ENCODE measurements around the gene ABCB9. TPM values are rescaled to one million over a fixed set of nuclear protein-coding genes. Genes with fewer than 3 reads are reported as not detected.

Gene ABCB9
- total RNA-seq, 1 experiment from 2014 or later: 4.6 TPM

DNA sequence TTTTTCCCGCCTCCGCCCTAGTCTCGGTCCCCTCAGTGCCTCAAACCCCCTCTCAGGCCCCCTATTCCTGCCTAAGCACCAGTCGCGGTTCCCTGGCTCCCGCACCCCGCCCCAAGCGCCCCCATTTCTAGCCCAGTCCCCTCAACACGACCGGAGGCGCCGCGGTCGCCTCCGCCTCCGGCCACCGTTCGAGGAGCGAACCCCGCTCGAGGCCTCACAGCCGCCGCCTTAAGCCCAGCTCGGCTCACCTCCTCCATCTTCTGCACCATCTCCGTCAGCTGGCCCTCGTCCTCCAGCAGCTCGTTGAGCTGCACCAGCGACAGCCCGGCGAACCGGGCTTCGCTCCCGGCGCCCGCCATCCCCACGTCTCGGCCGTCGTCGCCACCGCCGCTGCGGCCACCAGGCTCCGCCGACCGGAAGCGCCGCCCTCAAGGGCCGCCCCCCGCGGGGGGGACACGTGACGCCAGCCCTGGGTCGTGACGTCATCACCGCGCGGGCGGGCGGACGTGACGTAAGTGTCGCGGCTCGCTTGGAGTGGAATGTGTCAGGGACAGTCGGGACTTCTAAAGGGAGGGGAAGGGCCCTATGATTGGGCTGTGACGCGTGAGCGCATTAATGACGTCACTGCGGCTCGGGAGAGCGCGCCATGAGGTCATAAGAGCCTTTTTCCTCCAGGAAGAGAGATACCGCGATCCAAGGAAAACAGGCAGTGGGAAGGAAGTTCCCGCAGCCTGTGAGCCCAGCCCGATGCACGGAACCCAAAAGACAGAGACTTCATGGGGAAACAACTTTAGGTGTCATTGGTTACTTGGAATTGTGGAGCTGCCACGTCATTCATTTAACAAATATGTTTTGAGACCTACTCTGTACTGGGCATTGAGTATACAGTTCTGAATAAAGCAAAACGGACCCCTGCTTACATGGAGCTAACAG is 70.3 kb downstream of the ABCB9 start, which contains the start of gene VPS37B:
Gene VPS37B, minus strand, starts transcription at position 421 of the 933 bp plus-strand sequence. Its CDS starts 62 bp downstream, at position 359.
- Mint-ChIP-seq H3K27ac (peak within 1 kb of the TSS in 2 of 3 experiments; percentile 36 to 41; a peak in 2 of 7 replicates), H3K4me1 (peaks cover 41 to 43% of the 10 kb centered on the region in 2 experiments), H3K27me3 (ENCODE audit: low read depth) (peaks cover 78% of the 10 kb centered on the region), H3K9me3 (peaks cover 0 to 6% of the 10 kb centered on the region in 2 experiments; a peak in 3 of 5 replicates), H3K4me3 (peak within 1 kb of the TSS; percentile 73 to 91), H3K36me3 (ENCODE audit: insufficient read depth in 1 of 3, low read depth in 3 of 3) (peaks cover 0 to 5% (median 0%) of the 10 kb centered on the region in 3 experiments; a peak in 2 of 7 replicates)
- Histone ChIP-seq H3K79me1 (ENCODE audit: insufficient read depth, low read depth, low read length, poor library complexity, severe bottlenecking) (no peaks in the 10 kb centered on the region), H3K4me1 (ENCODE audit: insufficient read depth, low read length) (0 out of 2 replicates have a peak, but pooled peaks cover 3% of the 10 kb centered on the region), H3K4me2 (ENCODE audit: insufficient read depth, insufficient read length, low read length) (peak within 1 kb of the TSS; percentile 81), H2BK12ac (ENCODE audit: insufficient read length, low read depth, low read length) (no peak within 1 kb of the TSS), H3K14ac (ENCODE audit: insufficient read depth, low read length) (peak within 1 kb of the TSS; percentile 97), H3K9ac (ENCODE audit: extremely low read depth, insufficient read length, low read length) (peak within 1 kb of the TSS; percentile 80), H3K9me3 (ENCODE audit: control insufficient read depth, low read depth, low read length) (no peaks in the 10 kb centered on the region), H2BK20ac (ENCODE audit: low read depth, low read length, poor library complexity, severe bottlenecking) (peak within 1 kb of the TSS; percentile 0), H2BK5ac (ENCODE audit: insufficient read length, low read length) (no peak within 1 kb of the TSS), H3K79me2 (ENCODE audit: insufficient read depth, low read length) (no peaks in the 10 kb centered on the region), H3K56ac (ENCODE audit: insufficient read length, low read depth, low read length) (no peak within 1 kb of the TSS), H2BK120ac (ENCODE audit: low read depth, low read length, poor library complexity, severe bottlenecking) (peak within 1 kb of the TSS; percentile 15), H3T11ph (ENCODE audit: low read length) (no peak within 1 kb of the TSS), H4K8ac (replicated peaks; ENCODE audit: insufficient read length, low read depth, low read length) (no peak within 1 kb of the TSS), H2AK5ac (ENCODE audit: insufficient read length, low read length) (no peak within 1 kb of the TSS), H2BK15ac (ENCODE audit: low read depth, low read length) (no peak within 1 kb of the TSS), H3K23ac (ENCODE audit: insufficient read length, low read depth, low read length) (no peak within 1 kb of the TSS), H4K91ac (ENCODE audit: insufficient read length, low read depth, low read length) (no peak within 1 kb of the TSS), H3K27me3 (ENCODE audit: insufficient read depth, low read length) (peaks cover 7% of the 10 kb centered on the region; the same call in 1 of the 2 replicates), H4K5ac (ENCODE audit: insufficient read length, low read depth, low read length) (no peak within 1 kb of the TSS), H3K4ac (ENCODE audit: low read depth, low read length) (no peak within 1 kb of the TSS; the same call in 1 of the 2 replicates), H3K23me2 (ENCODE audit: insufficient read length, low read depth, low read length, poor library complexity, severe bottlenecking) (peaks cover 7% of the 10 kb centered on the region), H3K18ac (ENCODE audit: insufficient read length, low read depth, low read length) (peak within 1 kb of the TSS; percentile 90), H3K27ac (ENCODE audit: insufficient read length, low read depth, low read length) (no peak within 1 kb of the TSS), H2AFZ (ENCODE audit: low read length) (no peak within 1 kb of the TSS), H4K20me1 (ENCODE audit: control insufficient read depth, insufficient read depth, insufficient read length) (no peaks in the 10 kb centered on the region)
- no CpG with 5 or more reads among the region's 81 CpGs for WGBS (ENCODE audit: extremely low coverage, insufficient read length, low lambda C conversion rate)
- DNase-seq: peak; percentile 78
- TF ChIP-seq, protein P1, sequence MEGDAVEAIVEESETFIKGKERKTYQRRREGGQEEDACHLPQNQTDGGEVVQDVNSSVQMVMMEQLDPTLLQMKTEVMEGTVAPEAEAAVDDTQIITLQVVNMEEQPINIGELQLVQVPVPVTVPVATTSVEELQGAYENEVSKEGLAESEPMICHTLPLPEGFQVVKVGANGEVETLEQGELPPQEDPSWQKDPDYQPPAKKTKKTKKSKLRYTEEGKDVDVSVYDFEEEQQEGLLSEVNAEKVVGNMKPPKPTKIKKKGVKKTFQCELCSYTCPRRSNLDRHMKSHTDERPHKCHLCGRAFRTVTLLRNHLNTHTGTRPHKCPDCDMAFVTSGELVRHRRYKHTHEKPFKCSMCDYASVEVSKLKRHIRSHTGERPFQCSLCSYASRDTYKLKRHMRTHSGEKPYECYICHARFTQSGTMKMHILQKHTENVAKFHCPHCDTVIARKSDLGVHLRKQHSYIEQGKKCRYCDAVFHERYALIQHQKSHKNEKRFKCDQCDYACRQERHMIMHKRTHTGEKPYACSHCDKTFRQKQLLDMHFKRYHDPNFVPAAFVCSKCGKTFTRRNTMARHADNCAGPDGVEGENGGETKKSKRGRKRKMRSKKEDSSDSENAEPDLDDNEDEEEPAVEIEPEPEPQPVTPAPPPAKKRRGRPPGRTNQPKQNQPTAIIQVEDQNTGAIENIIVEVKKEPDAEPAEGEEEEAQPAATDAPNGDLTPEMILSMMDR (conservative IDR thresholded peaks at IDR 0.05): no peak
